IPS-NIHi11 (cell line): ENCODE measurements around the gene OSBPL10.

Source experiments
- DNase-seq: peaks from one replicate; pipeline ENCODE4 v3.0.0; 2012; ENCODE audit warnings: mixed read lengths, low spot score

Gene OSBPL10

GRCh38 chr3:31614162-31614921, 366.7 kb downstream of the OSBPL10 start:
- DNase-seq, result no peak

- DNase-seq, result no peak
Measured at GRCh38 chr3:31613654-31614053, 367.4 kb downstream of the OSBPL10 start.

GRCh38 chr3:31613177-31613576, 367.9 kb downstream of the OSBPL10 start:
- no peak for DNase-seq
